Tibial nerve (tissue), 4 donors: ENCODE results near the gene PVALEF. TPM values are rescaled to one million over a fixed set of nuclear protein-coding genes. Genes with fewer than 3 reads are reported as not detected.

Experiments
- DNase-seq, 2 donors: peaks; one replicate each; pipeline ENCODE4 v3.0.0-alpha.2; 2019; ENCODE audit warnings: low spot score in 2 of 2
- H3K27ac ChIP-seq, 4 donors: fragments of 200-600 bp; sonication (generic) in 3 of 4; one replicate each; pipeline ENCODE4 v1.5.1; 2017 to 2019; ENCODE audit warnings: mild to moderate bottlenecking in 1 of 4
- H3K27me3 ChIP-seq, 2 donors: fragments of 200-600 bp; sonication (generic) in 1 of 2; one replicate each; pipeline versions ENCODE4 v1.5.1 to v1.6.0; 2017 to 2019
- H3K36me3 ChIP-seq, 3 donors: fragments of 200-600 bp; sonication (generic); one replicate each; pipeline ENCODE4 v1.5.1; 2018 to 2019
- H3K4me1 ChIP-seq, 4 donors: fragments of 200-600 bp; sonication (generic) in 3 of 4; one replicate each; pipeline ENCODE4 v1.5.1; 2017 to 2019
- H3K4me3 ChIP-seq, 4 donors: fragments of 200-600 bp; sonication (generic) in 3 of 4; one replicate each; pipeline ENCODE4 v1.5.1; 2017 to 2019; ENCODE audit warnings: mild to moderate bottlenecking in 1 of 4, moderate library complexity in 1 of 4
- H3K9me3 ChIP-seq, 4 donors: fragments of 200-600 bp; sonication (generic) in 3 of 4; one replicate each; pipeline ENCODE4 v1.5.1; 2017 to 2019
- CTCF ChIP-seq, 5 experiments: fragments of 200-600 bp in 3 of 5; fragments of 450-650 bp in 2 of 5; sonication (generic) in 3 of 5; IDR thresholded peaks; one replicate each; pipeline ENCODE4 v1.5.1; 2016 to 2019; ENCODE audit warnings: antibody characterized with exemption in 5 of 5, mild to moderate bottlenecking in 3 of 5, moderate library complexity in 2 of 5
- EP300 ChIP-seq, 2 donors: sonication (generic); formaldehyde crosslinking; IDR thresholded peaks; one replicate each; pipeline ENCODE4 v1.6.1; 2017; ENCODE audit warnings: antibody characterized with exemption in 2 of 2, mild to moderate bottlenecking in 1 of 2
- POLR2A ChIP-seq, 2 donors: fragments of 450-650 bp; IDR thresholded peaks; one replicate each; pipeline ENCODE4 v1.6.1; 2017; ENCODE audit warnings: antibody characterized with exemption in 2 of 2, mild to moderate bottlenecking in 2 of 2, moderate library complexity in 2 of 2
- WGBS, 2 donors: methylation state at CpG; one replicate each; pipeline ENCODE4 v1.1.5; 2018; 5-methylcytosine and 5-hydroxymethylcytosine counted together
- total RNA-seq, 4 donors: library from RNA; depleted of rRNA; stranded (reverse); fragments of >200 nt; gene quantifications; one replicate each; pipeline ENCODE4 v1.1.0, GENCODE V29; 2016

Gene PVALEF
- total RNA-seq, 4 donors from 2014 or later, result not detected

GRCh38 chr17:81203136-81203535 lies 37.8 kb downstream of the PVALEF start:
- Histone ChIP-seq H3K36me3 (peaks cover 0 to 65% (median 0%) of the 10 kb centered on the region in 3 donors), H3K27ac (no peak overlapping the region), H3K9me3 (no peaks in the 10 kb centered on the region), H3K27me3 (no peaks in the 10 kb centered on the region), H3K4me1 (peaks cover 0 to 12% (median 3%) of the 10 kb centered on the region in 4 donors), H3K4me3 (no peak overlapping the region)
- no peak for TF ChIP-seq EP300 (IDR thresholded peaks at IDR 0.05)
- TF ChIP-seq CTCF (IDR thresholded peaks at IDR 0.05), result no peak
- no peak for TF ChIP-seq POLR2A (IDR thresholded peaks at IDR 0.05)
- WGBS, 2 donors, result 96 to 97% methylated on average over 14 to 20 of the region's 20 CpGs
- DNase-seq, result no peak

GRCh38 chr17:81204578-81204977 lies 39.3 kb downstream of the PVALEF start:
- Histone ChIP-seq H3K27ac (no peak overlapping the region), H3K36me3 (peaks cover 0 to 56% (median 0%) of the 10 kb centered on the region in 3 donors), H3K9me3 (no peaks in the 10 kb centered on the region), H3K27me3 (no peaks in the 10 kb centered on the region), H3K4me3 (no peak overlapping the region), H3K4me1 (peaks cover 0 to 12% (median 3%) of the 10 kb centered on the region in 4 donors)
- no peak for TF ChIP-seq POLR2A (IDR thresholded peaks at IDR 0.05)
- no peak for TF ChIP-seq EP300 (IDR thresholded peaks at IDR 0.05)
- no peak for TF ChIP-seq CTCF (IDR thresholded peaks at IDR 0.05)
- DNase-seq, result no peak
- WGBS, 2 donors, result 89 to 91% methylated on average over 10 of the region's 10 CpGs

- Histone ChIP-seq H3K4me3 (no peak overlapping the region), H3K27me3 (no peaks in the 10 kb centered on the region), H3K27ac (no peak overlapping the region), H3K9me3 (no peaks in the 10 kb centered on the region), H3K4me1 (peaks cover 0 to under 1% (median 0%) of the 10 kb centered on the region in 4 donors), H3K36me3 (peaks cover 0 to 52% (median 0%) of the 10 kb centered on the region in 3 donors)
- no peak for TF ChIP-seq POLR2A (IDR thresholded peaks at IDR 0.05)
- DNase-seq, result no peak
- 63 to 76% methylated on average over 4 of the region's 4 CpGs for WGBS, 2 donors
Measured at GRCh38 chr17:81206166-81206565, 40.9 kb downstream of the PVALEF start.

GRCh38 chr17:81206657-81207056 lies 41.4 kb downstream of the PVALEF start:
- H3K4me3 ChIP-seq, result no peak overlapping the region
- TF ChIP-seq EP300 (IDR thresholded peaks at IDR 0.05), result no peak
- TF ChIP-seq POLR2A (IDR thresholded peaks at IDR 0.05), result no peak
- no peak for TF ChIP-seq CTCF (IDR thresholded peaks at IDR 0.05)
- H3K4me1 ChIP-seq, result no peaks in the 10 kb centered on the region
- H3K27ac ChIP-seq, result no peak overlapping the region
- 91 to 96% methylated on average over 12 of the region's 12 CpGs for WGBS, 2 donors
- peaks cover 0 to 52% (median 0%) of the 10 kb centered on the region in 3 donors for H3K36me3 ChIP-seq
- DNase-seq, result no peak
- no peaks in the 10 kb centered on the region for H3K27me3 ChIP-seq
- H3K9me3 ChIP-seq, result no peaks in the 10 kb centered on the region

- Histone ChIP-seq H3K4me1 (no peaks in the 10 kb centered on the region), H3K27me3 (no peaks in the 10 kb centered on the region), H3K36me3 (peaks cover 0 to 43% (median 0%) of the 10 kb centered on the region in 3 donors), H3K4me3 (no peak overlapping the region), H3K27ac (no peak overlapping the region), H3K9me3 (no peaks in the 10 kb centered on the region)
- no peak for DNase-seq
- no peak for TF ChIP-seq POLR2A (IDR thresholded peaks at IDR 0.05)
- WGBS, 2 donors, result 83 to 91% methylated on average over 14 to 20 of the region's 21 CpGs
Measured at GRCh38 chr17:81207610-81208581, 42.6 kb downstream of the PVALEF start.

- peaks cover 0 to 35% (median 0%) of the 10 kb centered on the region in 3 donors for H3K36me3 ChIP-seq
- H3K27me3 ChIP-seq, result no peaks in the 10 kb centered on the region
- no peaks in the 10 kb centered on the region for H3K4me1 ChIP-seq
- 91 to 94% methylated on average over 10 of the region's 10 CpGs for WGBS, 2 donors
- no peak for DNase-seq
- no peaks in the 10 kb centered on the region for H3K9me3 ChIP-seq
- no peak overlapping the region for H3K27ac ChIP-seq
- TF ChIP-seq EP300 (IDR thresholded peaks at IDR 0.05) (no peak), POLR2A (IDR thresholded peaks at IDR 0.05) (no peak), CTCF (IDR thresholded peaks at IDR 0.05) (no peak)
- H3K4me3 ChIP-seq, result no peak overlapping the region
Measured at GRCh38 chr17:81208651-81209050, 43.3 kb downstream of the PVALEF start.
